Measurements from ENCODE around the gene TBC1D2.

TBC1D2 gene

DNA sequence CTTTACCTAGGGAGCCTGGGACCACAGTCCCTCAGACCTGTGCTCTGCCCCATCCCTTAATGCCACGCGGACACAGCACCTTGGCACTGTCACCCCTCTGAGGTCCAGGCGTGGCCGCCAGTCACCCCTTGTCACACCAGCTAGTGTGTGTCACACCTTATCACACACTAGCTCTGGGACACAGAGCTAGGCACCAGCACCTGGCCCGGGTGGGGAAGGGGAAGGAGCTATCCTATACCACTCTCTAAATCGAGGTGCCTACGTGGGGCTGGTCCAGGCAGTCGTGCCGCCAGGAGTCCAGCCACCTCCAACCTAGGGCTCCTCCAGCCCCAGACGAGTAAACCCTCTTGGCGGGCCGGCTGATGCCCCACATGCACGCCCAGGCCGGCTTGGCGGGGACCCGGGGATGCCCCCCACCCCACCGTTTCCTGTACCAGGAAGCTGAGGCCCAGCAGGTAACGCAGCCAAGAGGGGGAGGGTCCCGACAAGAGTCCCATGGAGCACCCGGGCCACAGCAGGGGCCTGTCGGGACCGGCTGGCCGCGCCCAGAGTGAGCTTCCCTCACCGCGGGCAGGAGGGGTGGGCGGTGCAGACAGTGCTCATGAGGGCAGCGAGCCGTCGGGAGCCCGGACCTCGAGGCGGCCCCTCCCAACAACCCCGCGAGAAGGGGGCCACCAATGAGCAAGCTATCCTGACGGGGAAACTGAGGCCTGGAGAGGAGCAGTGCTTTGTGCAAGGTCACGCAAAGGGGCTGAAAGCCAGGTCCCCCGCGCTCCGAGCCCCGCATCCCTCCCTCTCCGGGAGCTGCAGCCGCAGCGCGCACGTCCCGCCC lies 63.6 kb downstream of the TBC1D2 start:
- peak overlapping the region; percentile 3 for H2AFZ ChIP-seq (ENCODE audit: low read length, unreplicated experiment)
- H3K79me2 ChIP-seq (ENCODE audit: control insufficient read depth, insufficient read depth, low read length, unreplicated experiment) = no peaks in the 10 kb centered on the region
- H3K27ac ChIP-seq (ENCODE audit: low read depth, low read length) = no peak overlapping the region
- H3K36me3 ChIP-seq (ENCODE audit: insufficient read depth, low read length) = no peaks in the 10 kb centered on the region
- no peaks in the 10 kb centered on the region for H3K27me3 ChIP-seq (ENCODE audit: insufficient read depth, low read length)
- no peaks in the 10 kb centered on the region for H3K4me1 ChIP-seq (ENCODE audit: control insufficient read depth, insufficient read depth, low read length, unreplicated experiment)
- H3K4me3 ChIP-seq (ENCODE audit: low read depth, low read length) = peak overlapping the region; percentile 90

GRCh38 chr9:98191181-98191608 lies 64.3 kb downstream of the TBC1D2 start:
- H3K4me3 ChIP-seq (ENCODE audit: low read depth, low read length) = no peak overlapping the region
- H3K79me2 ChIP-seq (ENCODE audit: control insufficient read depth, insufficient read depth, low read length, unreplicated experiment) = no peaks in the 10 kb centered on the region
- peaks cover under 1% of the 10 kb centered on the region for H3K4me1 ChIP-seq (ENCODE audit: control insufficient read depth, insufficient read depth, low read length, unreplicated experiment)
- no peaks in the 10 kb centered on the region for H3K27me3 ChIP-seq (ENCODE audit: insufficient read depth, low read length)
- no peaks in the 10 kb centered on the region for H3K36me3 ChIP-seq (ENCODE audit: insufficient read depth, low read length)
- no peak overlapping the region for H2AFZ ChIP-seq (ENCODE audit: low read length, unreplicated experiment)
- H3K27ac ChIP-seq (ENCODE audit: low read depth, low read length) = no peak overlapping the region

GRCh38 chr9:98190757-98191105 lies 64.7 kb downstream of the TBC1D2 start:
- H3K27ac ChIP-seq (ENCODE audit: low read depth, low read length) = no peak overlapping the region
- H3K4me1 ChIP-seq (ENCODE audit: control insufficient read depth, insufficient read depth, low read length, unreplicated experiment) = peaks cover 5% of the 10 kb centered on the region
- H3K36me3 ChIP-seq (ENCODE audit: insufficient read depth, low read length) = no peaks in the 10 kb centered on the region
- H2AFZ ChIP-seq (ENCODE audit: low read length, unreplicated experiment) = no peak overlapping the region
- no peak overlapping the region for H3K4me3 ChIP-seq (ENCODE audit: low read depth, low read length)
- no peaks in the 10 kb centered on the region for H3K27me3 ChIP-seq (ENCODE audit: insufficient read depth, low read length)
- no peaks in the 10 kb centered on the region for H3K79me2 ChIP-seq (ENCODE audit: control insufficient read depth, insufficient read depth, low read length, unreplicated experiment)

GRCh38 chr9:98189412-98189811 lies 66.0 kb downstream of the TBC1D2 start:
- Histone ChIP-seq H3K4me1 (ENCODE audit: control insufficient read depth, insufficient read depth, low read length, unreplicated experiment) (peaks cover 16% of the 10 kb centered on the region), H3K36me3 (ENCODE audit: insufficient read depth, low read length) (no peaks in the 10 kb centered on the region), H3K79me2 (ENCODE audit: control insufficient read depth, insufficient read depth, low read length, unreplicated experiment) (no peaks in the 10 kb centered on the region), H2AFZ (ENCODE audit: low read length, unreplicated experiment) (no peak overlapping the region), H3K27ac (ENCODE audit: low read depth, low read length) (no peak overlapping the region), H3K4me3 (ENCODE audit: low read depth, low read length) (no peak overlapping the region), H3K27me3 (ENCODE audit: insufficient read depth, low read length) (no peaks in the 10 kb centered on the region)

- Histone ChIP-seq H3K4me3 (ENCODE audit: low read depth, low read length) (no peak overlapping the region), H2AFZ (ENCODE audit: low read length, unreplicated experiment) (no peak overlapping the region), H3K4me1 (ENCODE audit: control insufficient read depth, insufficient read depth, low read length, unreplicated experiment) (peaks cover 16% of the 10 kb centered on the region), H3K27me3 (ENCODE audit: insufficient read depth, low read length) (no peaks in the 10 kb centered on the region), H3K27ac (ENCODE audit: low read depth, low read length) (no peak overlapping the region), H3K79me2 (ENCODE audit: control insufficient read depth, insufficient read depth, low read length, unreplicated experiment) (no peaks in the 10 kb centered on the region), H3K36me3 (ENCODE audit: insufficient read depth, low read length) (no peaks in the 10 kb centered on the region)
Measured at GRCh38 chr9:98187926-98188325, 67.5 kb downstream of the TBC1D2 start.

- H3K79me2 ChIP-seq (ENCODE audit: control insufficient read depth, insufficient read depth, low read length, unreplicated experiment) = no peaks in the 10 kb centered on the region
- no peak overlapping the region for H3K27ac ChIP-seq (ENCODE audit: low read depth, low read length)
- no peaks in the 10 kb centered on the region for H3K36me3 ChIP-seq (ENCODE audit: insufficient read depth, low read length)
- peaks cover 16% of the 10 kb centered on the region for H3K4me1 ChIP-seq (ENCODE audit: control insufficient read depth, insufficient read depth, low read length, unreplicated experiment)
- H3K4me3 ChIP-seq (ENCODE audit: low read depth, low read length) = no peak overlapping the region
- no peak overlapping the region for H2AFZ ChIP-seq (ENCODE audit: low read length, unreplicated experiment)
- H3K27me3 ChIP-seq (ENCODE audit: insufficient read depth, low read length) = no peaks in the 10 kb centered on the region
Measured at GRCh38 chr9:98186236-98186635, 69.2 kb downstream of the TBC1D2 start.

DNA sequence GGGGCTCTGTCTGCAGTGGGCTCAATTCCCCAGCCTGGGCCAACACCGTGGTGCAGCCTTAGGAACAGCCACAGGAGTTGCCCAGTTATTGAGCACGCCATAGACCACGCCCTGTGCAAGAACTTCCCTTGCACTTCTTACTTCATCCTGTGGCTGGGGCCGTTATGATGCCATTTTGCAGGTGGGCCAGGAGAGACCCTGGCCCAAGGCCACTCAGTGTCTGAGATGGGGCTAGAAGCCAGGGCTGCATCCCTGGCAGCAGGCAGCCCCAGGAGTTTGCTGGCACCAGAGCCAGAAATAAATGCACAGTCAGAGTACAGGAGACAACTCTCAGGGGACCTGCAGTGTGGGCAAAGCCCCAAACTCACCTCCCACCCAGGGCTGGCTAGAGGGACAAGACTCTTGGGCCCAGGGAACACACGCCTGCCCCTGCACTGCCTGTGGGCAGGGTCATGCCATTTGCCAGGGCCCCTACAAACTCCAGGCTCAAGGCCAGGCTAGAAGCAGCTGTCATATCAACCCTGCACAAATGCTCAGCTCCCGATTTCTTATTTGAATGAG lies 69.8 kb downstream of the TBC1D2 start:
- Histone ChIP-seq H3K36me3 (ENCODE audit: insufficient read depth, low read length) (no peaks in the 10 kb centered on the region), H3K27me3 (ENCODE audit: insufficient read depth, low read length) (no peaks in the 10 kb centered on the region), H3K4me1 (ENCODE audit: control insufficient read depth, insufficient read depth, low read length, unreplicated experiment) (peaks cover 16% of the 10 kb centered on the region), H3K27ac (ENCODE audit: low read depth, low read length) (no peak overlapping the region), H3K79me2 (ENCODE audit: control insufficient read depth, insufficient read depth, low read length, unreplicated experiment) (no peaks in the 10 kb centered on the region), H3K4me3 (ENCODE audit: low read depth, low read length) (no peak overlapping the region), H2AFZ (ENCODE audit: low read length, unreplicated experiment) (no peak overlapping the region)

DNA sequence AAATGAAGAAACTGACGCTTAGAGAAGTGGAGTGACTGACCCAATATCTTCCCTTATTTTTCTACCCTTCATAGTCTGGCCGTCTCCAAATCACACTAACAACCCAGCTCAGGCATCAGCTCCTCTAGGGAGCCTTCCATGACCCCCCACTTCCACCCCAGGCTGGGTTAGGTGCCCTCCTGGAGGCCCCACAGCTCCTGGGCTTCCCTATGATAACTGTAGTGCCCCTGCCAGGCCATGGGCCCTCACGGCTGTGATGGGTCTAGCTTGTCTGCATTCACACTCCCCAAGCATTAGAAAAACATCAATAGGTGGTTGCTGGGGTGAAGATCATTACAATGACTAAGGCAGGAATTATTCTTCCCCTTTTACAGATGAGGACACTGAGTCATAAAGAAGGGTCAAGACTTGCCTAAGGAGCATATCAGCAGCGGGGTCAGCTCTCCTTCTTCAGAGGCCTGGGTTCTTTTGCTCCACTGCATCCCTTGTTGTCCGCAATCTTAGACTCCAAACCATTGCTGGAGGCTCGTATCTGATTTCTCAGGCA lies 70.4 kb downstream of the TBC1D2 start:
- H3K79me2 ChIP-seq (ENCODE audit: control insufficient read depth, insufficient read depth, low read length, unreplicated experiment) = no peaks in the 10 kb centered on the region
- H3K36me3 ChIP-seq (ENCODE audit: insufficient read depth, low read length) = no peaks in the 10 kb centered on the region
- H3K4me1 ChIP-seq (ENCODE audit: control insufficient read depth, insufficient read depth, low read length, unreplicated experiment) = peaks cover 16% of the 10 kb centered on the region
- no peaks in the 10 kb centered on the region for H3K27me3 ChIP-seq (ENCODE audit: insufficient read depth, low read length)
- no peak overlapping the region for H3K27ac ChIP-seq (ENCODE audit: low read depth, low read length)
- H2AFZ ChIP-seq (ENCODE audit: low read length, unreplicated experiment) = no peak overlapping the region
- no peak overlapping the region for H3K4me3 ChIP-seq (ENCODE audit: low read depth, low read length)

- no peaks in the 10 kb centered on the region for H3K79me2 ChIP-seq (ENCODE audit: control insufficient read depth, insufficient read depth, low read length, unreplicated experiment)
- no peaks in the 10 kb centered on the region for H3K36me3 ChIP-seq (ENCODE audit: insufficient read depth, low read length)
- no peak overlapping the region for H3K27ac ChIP-seq (ENCODE audit: low read depth, low read length)
- H3K4me1 ChIP-seq (ENCODE audit: control insufficient read depth, insufficient read depth, low read length, unreplicated experiment) = peaks cover 16% of the 10 kb centered on the region
- no peak overlapping the region for H2AFZ ChIP-seq (ENCODE audit: low read length, unreplicated experiment)
- no peak overlapping the region for H3K4me3 ChIP-seq (ENCODE audit: low read depth, low read length)
- no peaks in the 10 kb centered on the region for H3K27me3 ChIP-seq (ENCODE audit: insufficient read depth, low read length)
Measured at GRCh38 chr9:98184326-98184725, 71.1 kb downstream of the TBC1D2 start.

GRCh38 chr9:98182889-98183599 lies 72.4 kb downstream of the TBC1D2 start:
- Histone ChIP-seq H2AFZ (ENCODE audit: low read length, unreplicated experiment) (no peak overlapping the region), H3K4me1 (ENCODE audit: control insufficient read depth, insufficient read depth, low read length, unreplicated experiment) (peaks cover 16% of the 10 kb centered on the region), H3K27ac (ENCODE audit: low read depth, low read length) (no peak overlapping the region), H3K36me3 (ENCODE audit: insufficient read depth, low read length) (no peaks in the 10 kb centered on the region), H3K79me2 (ENCODE audit: control insufficient read depth, insufficient read depth, low read length, unreplicated experiment) (no peaks in the 10 kb centered on the region), H3K4me3 (ENCODE audit: low read depth, low read length) (no peak overlapping the region), H3K27me3 (ENCODE audit: insufficient read depth, low read length) (no peaks in the 10 kb centered on the region)
